ENCODE results near the gene FBLN2. TPM values are rescaled to one million over a fixed set of nuclear protein-coding genes. Genes with fewer than 3 reads are reported as not detected.

FBLN2 gene
- total RNA-seq, 1 donor from 2014 or later: 323 TPM

- intact Hi-C loops (cut with DNase I): no loop called here
Measured at GRCh38 chr3:13668136-13668535, 119.2 kb downstream of the FBLN2 start.

DNA sequence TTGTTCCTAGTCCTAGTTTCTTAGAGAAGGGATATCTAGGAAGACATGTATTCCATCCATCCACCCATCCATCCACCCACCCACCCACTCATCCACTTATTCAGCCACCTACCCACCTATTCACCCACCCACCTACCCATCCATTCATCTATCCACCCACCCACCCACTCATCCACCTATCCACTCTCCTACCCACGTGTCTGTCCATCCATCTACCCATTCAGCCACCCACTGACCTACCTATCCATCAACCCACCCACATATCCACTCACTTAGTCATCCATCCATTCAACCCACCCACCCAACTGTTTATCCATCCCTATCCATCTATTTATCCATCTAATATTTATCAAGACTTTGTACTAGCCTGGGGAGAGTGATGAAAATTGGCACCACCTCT lies 120.5 kb downstream of the FBLN2 start:
- TF ChIP-seq, protein P1, sequence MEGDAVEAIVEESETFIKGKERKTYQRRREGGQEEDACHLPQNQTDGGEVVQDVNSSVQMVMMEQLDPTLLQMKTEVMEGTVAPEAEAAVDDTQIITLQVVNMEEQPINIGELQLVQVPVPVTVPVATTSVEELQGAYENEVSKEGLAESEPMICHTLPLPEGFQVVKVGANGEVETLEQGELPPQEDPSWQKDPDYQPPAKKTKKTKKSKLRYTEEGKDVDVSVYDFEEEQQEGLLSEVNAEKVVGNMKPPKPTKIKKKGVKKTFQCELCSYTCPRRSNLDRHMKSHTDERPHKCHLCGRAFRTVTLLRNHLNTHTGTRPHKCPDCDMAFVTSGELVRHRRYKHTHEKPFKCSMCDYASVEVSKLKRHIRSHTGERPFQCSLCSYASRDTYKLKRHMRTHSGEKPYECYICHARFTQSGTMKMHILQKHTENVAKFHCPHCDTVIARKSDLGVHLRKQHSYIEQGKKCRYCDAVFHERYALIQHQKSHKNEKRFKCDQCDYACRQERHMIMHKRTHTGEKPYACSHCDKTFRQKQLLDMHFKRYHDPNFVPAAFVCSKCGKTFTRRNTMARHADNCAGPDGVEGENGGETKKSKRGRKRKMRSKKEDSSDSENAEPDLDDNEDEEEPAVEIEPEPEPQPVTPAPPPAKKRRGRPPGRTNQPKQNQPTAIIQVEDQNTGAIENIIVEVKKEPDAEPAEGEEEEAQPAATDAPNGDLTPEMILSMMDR (IDR thresholded peaks at IDR 0.05): no peak
- no peak for DNase-seq (ENCODE audit: low spot score in 2 of 2)
- H3K4me1 ChIP-seq: no peaks in the 10 kb centered on the region
- H3K36me3 ChIP-seq: no peaks in the 10 kb centered on the region
- no peaks in the 10 kb centered on the region for H3K9me3 ChIP-seq
- no peak overlapping the region for H3K27ac ChIP-seq
- intact Hi-C loops (cut with DNase I): no loop called here
- H3K27me3 ChIP-seq: no peaks in the 10 kb centered on the region
- H3K4me3 ChIP-seq: no peak overlapping the region

More at GRCh38 chr3:13668136-13668535, 119.2 kb downstream of the FBLN2 start:
- TF ChIP-seq, protein P1 (IDR thresholded peaks at IDR 0.05): no peak
- Histone ChIP-seq H3K27me3 (no peaks in the 10 kb centered on the region), H3K36me3 (no peaks in the 10 kb centered on the region), H3K4me3 (no peak overlapping the region), H3K4me1 (no peaks in the 10 kb centered on the region), H3K27ac (no peak overlapping the region), H3K9me3 (no peaks in the 10 kb centered on the region)
- no peak for DNase-seq (ENCODE audit: low spot score in 2 of 2)

DNA sequence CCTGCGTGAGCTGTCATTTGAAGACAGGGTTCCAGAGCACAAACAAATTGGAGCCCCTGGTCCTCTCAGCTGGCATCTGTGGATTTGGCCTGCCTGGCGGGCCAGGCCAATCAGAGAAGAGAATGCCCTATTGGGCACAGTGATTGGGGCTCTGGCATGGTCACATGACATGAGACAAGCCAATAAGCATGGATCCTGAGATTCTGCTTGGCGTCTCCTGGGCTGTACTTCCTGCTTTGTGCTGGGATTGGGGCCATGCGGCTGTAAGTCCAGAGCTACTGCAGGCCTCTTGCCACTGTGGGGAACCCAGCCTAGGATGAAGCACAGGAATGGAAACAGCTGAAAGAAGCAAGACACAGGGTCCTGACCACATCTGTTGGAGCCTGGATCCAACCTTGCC lies 121.4 kb downstream of the FBLN2 start:
- DNase-seq (ENCODE audit: low spot score in 2 of 2): no peak
- TF ChIP-seq, protein P1 (IDR thresholded peaks at IDR 0.05): no peak
- Histone ChIP-seq H3K4me1 (no peaks in the 10 kb centered on the region), H3K9me3 (no peaks in the 10 kb centered on the region), H3K27me3 (no peaks in the 10 kb centered on the region), H3K27ac (no peak overlapping the region), H3K36me3 (no peaks in the 10 kb centered on the region), H3K4me3 (no peak overlapping the region)
- intact Hi-C loops (cut with DNase I): no loop called here

- Histone ChIP-seq H3K9me3 (no peaks in the 10 kb centered on the region), H3K4me3 (no peak overlapping the region), H3K27me3 (no peaks in the 10 kb centered on the region), H3K27ac (no peak overlapping the region), H3K36me3 (no peaks in the 10 kb centered on the region), H3K4me1 (no peaks in the 10 kb centered on the region)
- TF ChIP-seq, protein P1 (IDR thresholded peaks at IDR 0.05): no peak
- no peak for DNase-seq (ENCODE audit: low spot score in 2 of 2)
- intact Hi-C loops (cut with DNase I): no loop called here
Measured at GRCh38 chr3:13671482-13672233, 122.7 kb downstream of the FBLN2 start.

GRCh38 chr3:13673207-13673606 lies 124.3 kb downstream of the FBLN2 start:
- Histone ChIP-seq H3K36me3 (no peaks in the 10 kb centered on the region), H3K27me3 (no peaks in the 10 kb centered on the region), H3K27ac (no peak overlapping the region), H3K9me3 (no peaks in the 10 kb centered on the region), H3K4me3 (no peak overlapping the region), H3K4me1 (no peaks in the 10 kb centered on the region)
- no peak for DNase-seq (ENCODE audit: low spot score in 2 of 2)
- intact Hi-C loops (cut with DNase I): no loop called here
- TF ChIP-seq, protein P1 (IDR thresholded peaks at IDR 0.05): no peak
